Choroid plexus epithelial cell (primary cell): ENCODE data around the gene PALD1.
A peak's percentile ranks its signal among the peaks of the same experiment; 100 is the strongest.
"Not testable (repeated sequence)": the region's sequence is repeated elsewhere in the genome, so short reads cannot be mapped to it uniquely, and the experiment has no call there.

ENCODE experiments used
- DNase-seq: peaks from one replicate; pipeline ENCODE4 v3.0.0-alpha.2; 2010; ENCODE audit warnings: low read depth
- H3K4me3 ChIP-seq: 2 replicates; pipeline ENCODE4 v1.5.1; 2011; ENCODE audit warnings: low read depth, mild to moderate bottlenecking, control low read depth, low read length, moderate library complexity
- TF ChIP-seq, protein P1 (sequence below): conservative IDR thresholded peaks from 2 replicates; pipeline ENCODE4 v1.5.1; 2011; ENCODE audit warnings: low read depth, mild to moderate bottlenecking, control low read depth, inconsistent platforms, low read length, moderate library complexity

The PALD1 gene

DNA sequence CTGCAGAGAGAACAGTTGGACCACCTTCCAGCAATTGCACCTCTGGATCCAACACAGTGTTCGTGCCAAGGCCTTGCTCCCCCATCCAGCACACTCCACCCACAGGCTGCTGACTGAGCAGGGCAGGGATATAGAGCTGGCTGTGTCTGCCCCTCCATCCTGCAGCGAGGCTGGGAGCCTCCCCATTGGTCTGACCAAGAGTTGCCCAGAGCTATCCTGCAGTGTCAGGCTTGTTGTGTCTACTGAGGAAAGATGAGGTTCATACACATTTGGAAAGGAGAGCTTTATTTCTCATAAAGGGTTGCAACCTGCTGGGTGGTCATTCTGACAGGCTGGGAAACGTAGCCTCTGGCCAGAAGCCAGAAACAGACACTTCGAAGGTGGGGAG is 96.9 kb downstream of the PALD1 start:
- TF ChIP-seq, protein P1, sequence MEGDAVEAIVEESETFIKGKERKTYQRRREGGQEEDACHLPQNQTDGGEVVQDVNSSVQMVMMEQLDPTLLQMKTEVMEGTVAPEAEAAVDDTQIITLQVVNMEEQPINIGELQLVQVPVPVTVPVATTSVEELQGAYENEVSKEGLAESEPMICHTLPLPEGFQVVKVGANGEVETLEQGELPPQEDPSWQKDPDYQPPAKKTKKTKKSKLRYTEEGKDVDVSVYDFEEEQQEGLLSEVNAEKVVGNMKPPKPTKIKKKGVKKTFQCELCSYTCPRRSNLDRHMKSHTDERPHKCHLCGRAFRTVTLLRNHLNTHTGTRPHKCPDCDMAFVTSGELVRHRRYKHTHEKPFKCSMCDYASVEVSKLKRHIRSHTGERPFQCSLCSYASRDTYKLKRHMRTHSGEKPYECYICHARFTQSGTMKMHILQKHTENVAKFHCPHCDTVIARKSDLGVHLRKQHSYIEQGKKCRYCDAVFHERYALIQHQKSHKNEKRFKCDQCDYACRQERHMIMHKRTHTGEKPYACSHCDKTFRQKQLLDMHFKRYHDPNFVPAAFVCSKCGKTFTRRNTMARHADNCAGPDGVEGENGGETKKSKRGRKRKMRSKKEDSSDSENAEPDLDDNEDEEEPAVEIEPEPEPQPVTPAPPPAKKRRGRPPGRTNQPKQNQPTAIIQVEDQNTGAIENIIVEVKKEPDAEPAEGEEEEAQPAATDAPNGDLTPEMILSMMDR: no peak
- no peak overlapping the region for H3K4me3 ChIP-seq
- DNase-seq: peak; percentile 25

DNA sequence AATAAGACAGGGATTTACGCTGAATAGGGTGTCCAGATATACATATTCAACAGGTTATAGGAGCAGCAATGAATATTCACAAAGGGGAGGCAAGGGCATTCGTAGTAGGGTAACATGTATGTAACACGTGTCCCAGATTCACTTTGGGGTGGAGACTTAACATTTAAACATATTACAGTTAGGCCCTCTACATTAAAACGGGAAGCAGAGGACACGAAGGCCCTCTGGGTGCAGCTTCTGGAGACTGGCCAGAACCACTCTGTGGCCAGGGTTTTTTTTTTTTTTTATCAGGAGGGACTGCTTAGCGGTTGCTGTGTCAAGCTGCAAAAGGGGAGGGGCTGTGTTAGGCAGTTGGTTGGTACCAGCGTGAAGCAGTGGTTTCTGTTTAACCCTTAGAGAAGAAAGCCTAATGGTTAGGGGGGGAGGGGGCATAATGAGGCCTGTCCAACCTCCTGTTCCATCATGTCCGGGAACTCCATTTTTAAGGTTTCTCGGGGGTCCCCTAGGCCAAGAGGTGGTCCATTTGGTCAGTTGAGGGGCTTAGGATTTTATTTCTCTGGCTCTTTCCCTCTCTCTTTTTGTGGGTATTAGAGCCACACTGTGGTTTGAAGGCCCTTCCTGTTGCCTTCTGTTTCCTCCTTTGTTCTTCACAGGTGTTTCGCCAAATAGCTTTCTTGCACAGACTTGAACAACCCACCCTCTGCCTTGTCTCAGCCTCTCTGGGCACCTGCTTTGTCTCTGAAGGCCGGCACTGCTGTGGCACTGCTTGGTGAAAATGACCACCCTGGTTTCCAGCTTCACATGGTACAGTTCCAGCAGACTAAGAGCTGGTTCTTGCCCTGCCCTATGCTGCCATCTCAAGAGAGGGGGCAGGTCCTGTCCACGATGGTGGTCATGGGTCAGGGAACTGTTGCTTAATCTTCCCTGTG is 97.6 kb downstream of the PALD1 start:
- TF ChIP-seq, protein P1: no peak
- peak; percentile 79 for DNase-seq
- no peak overlapping the region for H3K4me3 ChIP-seq

DNA sequence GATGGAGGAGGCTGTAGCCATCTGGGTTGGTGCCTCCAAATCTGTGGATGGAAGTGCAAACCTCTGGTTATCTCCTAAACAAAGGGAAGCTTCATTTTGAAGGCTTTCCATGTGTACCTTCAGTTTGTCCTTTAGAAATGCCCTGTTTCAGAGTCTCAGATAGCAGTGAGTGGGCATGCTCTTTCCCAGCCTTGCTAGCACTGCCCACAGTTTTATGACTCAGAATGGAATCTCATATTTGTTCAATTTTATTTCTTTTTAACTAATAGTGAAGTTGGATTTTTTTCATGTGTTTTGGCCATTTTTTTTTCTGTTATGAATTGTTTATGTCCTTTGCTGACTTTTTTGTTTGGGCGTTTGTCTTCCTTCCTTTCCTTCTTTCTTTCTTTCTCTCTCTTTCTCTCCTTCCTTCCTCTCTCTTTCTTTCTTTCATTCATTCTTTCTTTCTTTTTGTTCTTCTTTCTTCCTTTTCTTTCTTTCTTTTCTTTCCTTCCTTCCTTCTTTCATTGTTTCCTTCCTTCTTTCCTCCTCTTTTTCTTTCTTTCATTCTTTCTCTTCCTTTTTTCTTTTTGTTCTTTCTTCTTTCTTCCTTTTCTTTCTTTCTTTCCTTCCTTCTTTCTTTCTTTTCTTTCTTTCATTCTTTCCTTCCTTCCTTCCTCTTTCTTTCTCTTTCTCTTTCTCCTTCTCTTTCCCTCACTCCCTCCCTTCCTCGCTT is 98.4 kb downstream of the PALD1 start:
- no peak overlapping the region for H3K4me3 ChIP-seq

DNA sequence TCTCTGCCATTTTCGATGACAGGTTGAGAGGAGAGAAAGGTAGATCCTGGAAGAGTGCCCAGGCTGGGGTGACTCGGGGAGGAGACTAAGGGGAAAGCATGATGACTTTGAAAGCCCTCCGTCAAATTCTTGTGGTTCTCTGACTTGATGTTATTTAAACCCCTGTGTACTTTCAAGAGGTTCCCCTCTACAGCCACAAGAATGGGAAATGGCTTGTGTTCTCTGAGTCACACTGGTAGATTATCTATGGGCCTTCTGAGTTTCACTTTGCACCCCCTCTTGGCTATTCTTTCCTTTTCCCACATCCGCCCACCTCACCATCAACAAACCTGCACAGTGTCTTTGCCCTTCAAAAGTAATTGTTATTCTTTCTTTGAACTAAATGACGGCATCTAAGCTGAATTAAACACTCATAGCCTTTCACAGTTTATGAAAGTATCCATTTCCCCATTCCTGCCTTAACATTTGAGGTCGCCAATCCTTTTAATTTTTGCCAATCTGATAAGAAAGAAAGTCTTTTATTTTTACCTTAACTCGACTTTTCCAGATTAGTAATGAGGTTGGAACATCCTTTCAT is 99.9 kb downstream of the PALD1 start:
- DNase-seq: peak; percentile 87
- TF ChIP-seq, protein P1: no peak
- no peak overlapping the region for H3K4me3 ChIP-seq

More for the DNA sequence above, 98.4 kb downstream of the PALD1 start:
- TF ChIP-seq, protein P1: no peak
- DNase-seq: no peak

DNA sequence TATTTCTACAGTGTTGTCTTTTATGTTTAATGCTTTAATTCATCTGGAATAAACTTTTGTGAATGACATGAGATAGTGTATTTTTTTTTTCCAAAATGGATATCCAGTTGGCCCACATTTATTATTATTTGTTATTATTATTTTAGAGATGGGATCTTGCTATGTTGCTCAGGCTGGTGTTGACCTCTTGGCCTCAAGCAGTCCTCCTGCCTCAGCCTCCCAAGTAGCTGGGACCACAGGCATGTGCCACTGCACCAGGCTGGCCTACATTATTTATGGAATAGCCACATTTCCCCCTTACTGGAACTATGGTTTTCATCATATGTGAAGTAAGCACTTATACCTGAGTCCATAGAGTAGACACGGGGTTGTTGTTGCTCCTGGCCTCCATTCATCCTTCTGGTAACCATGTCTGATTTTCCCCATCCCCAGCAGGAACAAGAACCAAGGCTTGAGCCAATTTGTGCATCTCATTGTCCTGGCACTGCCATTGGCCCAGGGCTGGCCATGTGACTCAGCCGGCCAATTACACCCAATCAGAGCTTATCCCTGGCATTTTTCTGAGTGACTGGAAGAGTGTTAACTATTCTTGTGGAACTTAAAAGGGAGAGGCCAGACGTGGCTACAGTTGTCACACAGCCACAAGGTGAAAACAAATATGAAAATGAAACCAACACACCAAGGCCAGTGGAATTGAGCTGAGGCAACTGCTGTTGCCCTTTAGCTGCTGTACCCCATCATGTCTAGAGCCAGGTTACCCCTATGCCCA is 100.9 kb downstream of the PALD1 start:
- no peak for DNase-seq
- TF ChIP-seq, protein P1: no peak
- H3K4me3 ChIP-seq: no peak overlapping the region

DNA sequence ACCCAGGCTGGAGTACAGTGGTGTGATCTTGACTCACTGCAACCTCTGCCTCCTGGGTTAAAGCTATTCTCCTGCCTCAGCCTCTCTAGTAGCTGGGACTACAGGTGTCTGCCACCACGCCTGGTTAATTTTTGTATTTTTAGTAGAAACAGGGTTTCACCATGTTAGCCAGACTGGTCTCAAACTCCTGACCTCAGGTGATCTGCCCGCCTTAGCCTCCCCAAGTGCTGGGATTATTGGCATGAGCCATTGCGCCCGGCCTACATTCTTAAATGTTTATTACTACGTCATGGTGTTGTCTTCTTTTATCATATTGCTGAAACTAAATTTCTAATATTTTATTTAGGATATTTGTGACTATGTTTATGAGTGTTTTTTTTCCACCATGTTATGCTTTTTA is 102.6 kb downstream of the PALD1 start:
- H3K4me3 ChIP-seq, DNase-seq: not testable (repeated sequence)
